Neural cell (in vitro differentiated cells): Measurements from ENCODE around the gene RAP1GAP2. TPM values are rescaled to one million over a fixed set of nuclear protein-coding genes. Genes with fewer than 3 reads are reported as not detected.

Source experiments
- H2AFZ ChIP-seq: fragments of 200-600, 300-800 bp; sonication (generic), shearing (Covaris generic); 2 replicates; pipeline ENCODE4 v1.6.0; 2014; ENCODE audit warnings: low read depth, mild to moderate bottlenecking, antibody characterized with exemption, low read length, moderate library complexity
- H3F3A ChIP-seq: fragments of 200-600 bp; shearing (Covaris generic); 2 replicates; pipeline ENCODE4 v1.6.1; 2016; ENCODE audit warnings: mild to moderate bottlenecking, moderate library complexity, mixed read lengths, antibody characterized with exemption, low read length; ENCODE audit not compliant: insufficient read depth, poor library complexity, severe bottlenecking
- H3K27ac ChIP-seq: fragments of 200-600, 300-800 bp; sonication (generic), shearing (Covaris generic); 2 replicates; pipeline ENCODE4 v1.5.1; 2014; ENCODE audit warnings: mild to moderate bottlenecking, low read length, moderate library complexity
- H3K27me3 ChIP-seq: fragments of 300-800, 200-600 bp; sonication (generic), shearing (Covaris generic); 2 replicates; pipeline ENCODE4 v1.6.0; 2014; ENCODE audit warnings: mild to moderate bottlenecking, low read depth, low read length, moderate library complexity; ENCODE audit not compliant: insufficient read depth
- H3K36me3 ChIP-seq: fragments of 300-800, 200-600 bp; sonication (generic), shearing (Covaris generic); 2 replicates; pipeline ENCODE4 v1.5.1; 2014; ENCODE audit warnings: mild to moderate bottlenecking, antibody characterized with exemption, low read length, moderate library complexity; ENCODE audit not compliant: insufficient read depth
- H3K4me2 ChIP-seq: fragments of 300-800, 200-600 bp; sonication (generic), shearing (Covaris generic); 2 replicates; pipeline ENCODE4 v1.6.0; 2014; ENCODE audit warnings: mild to moderate bottlenecking, low read length
- H3K4me3 ChIP-seq: fragments of 300-800, 200-600 bp; sonication (generic), shearing (Covaris generic); 2 replicates; pipeline ENCODE4 v1.5.1; 2014; ENCODE audit warnings: mild to moderate bottlenecking, low read length, moderate library complexity
- H3K79me2 ChIP-seq: fragments of 200-600 bp; shearing (Covaris generic); replicated peaks from 2 replicates; pipeline ENCODE4 v1.6.0; 2014; ENCODE audit warnings: mild to moderate bottlenecking, low read length, moderate library complexity; ENCODE audit not compliant: insufficient read depth
- H3K9ac ChIP-seq: fragments of 300-800, 200-600 bp; sonication (generic), shearing (Covaris generic); 2 replicates; pipeline ENCODE4 v1.6.1; 2016; ENCODE audit warnings: mild to moderate bottlenecking, low read length, mixed read lengths
- H3K9me2 ChIP-seq: fragments of 200-600 bp; shearing (Covaris generic); 2 replicates; pipeline ENCODE4 v1.6.1; 2016; ENCODE audit warnings: mild to moderate bottlenecking, low read length, mixed read lengths; ENCODE audit not compliant: insufficient read depth
- H3K9me3 ChIP-seq: fragments of 200-600, 300-800 bp; sonication (generic), shearing (Covaris generic); 2 replicates; pipeline ENCODE4 v1.6.1; 2016; ENCODE audit warnings: mild to moderate bottlenecking, mixed run types, low read length, moderate library complexity, mixed read lengths
- H4K20me1 ChIP-seq: fragments of 200-600 bp; shearing (Covaris generic); 2 replicates; pipeline ENCODE4 v1.6.1; 2016; ENCODE audit warnings: mild to moderate bottlenecking, mixed run types; ENCODE audit not compliant: insufficient read depth
- CTCF ChIP-seq: fragments of 450-650 bp; IDR thresholded peaks from 2 replicates; pipeline ENCODE4 v1.5.1; 2014; ENCODE audit warnings: antibody characterized with exemption, mild to moderate bottlenecking, moderate library complexity; ENCODE audit not compliant: poor library complexity, severe bottlenecking
- EP300 ChIP-seq: fragments of 450-650 bp; conservative IDR thresholded peaks from 2 replicates; pipeline ENCODE4 v1.6.1; 2014; ENCODE audit warnings: antibody characterized with exemption, mild to moderate bottlenecking, moderate library complexity; ENCODE audit not compliant: poor library complexity, severe bottlenecking
- EZH2 ChIP-seq: fragments of 200-600, 300-800 bp; shearing (Covaris generic), sonication (generic); IDR thresholded peaks from 2 replicates; pipeline ENCODE4 v1.6.1; 2014; ENCODE audit warnings: antibody characterized with exemption, low read length, borderline replicate concordance, mild to moderate bottlenecking; ENCODE audit not compliant: insufficient read depth, poor library complexity, severe bottlenecking
- MXI1 ChIP-seq: fragments of 450-650 bp; conservative IDR thresholded peaks from 2 replicates; pipeline ENCODE4 v1.6.1; 2014; ENCODE audit warnings: antibody characterized with exemption, mild to moderate bottlenecking; ENCODE audit not compliant: poor library complexity, severe bottlenecking
- POLR2AphosphoS5 ChIP-seq: IDR thresholded peaks from 2 replicates; pipeline ENCODE4 v1.6.1; 2012
- RAD21 ChIP-seq: fragments of 450-650 bp; conservative IDR thresholded peaks from 2 replicates; pipeline ENCODE4 v1.6.1; 2014; ENCODE audit warnings: antibody characterized with exemption, mild to moderate bottlenecking, moderate library complexity
- REST ChIP-seq: IDR thresholded peaks from 2 replicates; pipeline ENCODE4 v1.6.1; 2012; ENCODE audit warnings: borderline replicate concordance
- SMC3 ChIP-seq: fragments of 450-650 bp; conservative IDR thresholded peaks from 2 replicates; pipeline ENCODE4 v1.6.1; 2014; ENCODE audit warnings: antibody characterized with exemption, mild to moderate bottlenecking, moderate library complexity; ENCODE audit not compliant: poor library complexity
- TAF1 ChIP-seq: IDR thresholded peaks from 2 replicates; pipeline ENCODE4 v1.6.1; 2012; ENCODE audit warnings: low read depth
- polyA plus RNA-seq: library from polyadenylated mRNA; depleted of rRNA; stranded (reverse); fragments of >200 nt; gene quantifications from 2 replicates; pipeline ENCODE4 v1.2.3, GENCODE V29; 2014

The RAP1GAP2 gene
- polyA plus RNA-seq, 1 donor from 2014 or later: 14.8 TPM

GRCh38 chr17:2994441-2994840 is 198.2 kb downstream of the RAP1GAP2 start:
- Histone ChIP-seq H3K9ac (no peak overlapping the region), H2AFZ (no peak overlapping the region), H3K36me3 (no peaks in the 10 kb centered on the region), H3K4me3 (no peak overlapping the region), H3K27me3 (no peaks in the 10 kb centered on the region), H3K79me2 (no peaks in the 10 kb centered on the region), H3F3A (no peaks in the 10 kb centered on the region), H3K9me2 (no peaks in the 10 kb centered on the region), H3K4me2 (no peak overlapping the region), H3K9me3 (no peaks in the 10 kb centered on the region), H4K20me1 (no peaks in the 10 kb centered on the region), H3K27ac (no peak overlapping the region)
- TF ChIP-seq EZH2: no peak
- TF ChIP-seq RAD21: no peak
- TF ChIP-seq REST: no peak
- TF ChIP-seq CTCF: no peak
- no peak for TF ChIP-seq MXI1
- no peak for TF ChIP-seq POLR2AphosphoS5
- TF ChIP-seq EP300: no peak
- TF ChIP-seq SMC3: no peak
- TF ChIP-seq TAF1: no peak

- no peaks in the 10 kb centered on the region for H4K20me1 ChIP-seq
- no peaks in the 10 kb centered on the region for H3K9me2 ChIP-seq
- no peaks in the 10 kb centered on the region for H3K27me3 ChIP-seq
- no peak overlapping the region for H2AFZ ChIP-seq
- TF ChIP-seq REST (no peak), MXI1 (no peak), TAF1 (no peak), CTCF (no peak), SMC3 (no peak), RAD21 (no peak), POLR2AphosphoS5 (no peak), EP300 (no peak), EZH2 (no peak)
- no peak overlapping the region for H3K27ac ChIP-seq
- H3K36me3 ChIP-seq: no peaks in the 10 kb centered on the region
- no peaks in the 10 kb centered on the region for H3F3A ChIP-seq
- no peak overlapping the region for H3K4me2 ChIP-seq
- no peaks in the 10 kb centered on the region for H3K9me3 ChIP-seq
- no peak overlapping the region for H3K9ac ChIP-seq
- no peak overlapping the region for H3K4me3 ChIP-seq
- H3K79me2 ChIP-seq: no peaks in the 10 kb centered on the region
Observed at GRCh38 chr17:2995377-2995776, 199.1 kb downstream of the RAP1GAP2 start.
